ENCODE measurements around the gene BCAS4.

BCAS4 gene

DNA sequence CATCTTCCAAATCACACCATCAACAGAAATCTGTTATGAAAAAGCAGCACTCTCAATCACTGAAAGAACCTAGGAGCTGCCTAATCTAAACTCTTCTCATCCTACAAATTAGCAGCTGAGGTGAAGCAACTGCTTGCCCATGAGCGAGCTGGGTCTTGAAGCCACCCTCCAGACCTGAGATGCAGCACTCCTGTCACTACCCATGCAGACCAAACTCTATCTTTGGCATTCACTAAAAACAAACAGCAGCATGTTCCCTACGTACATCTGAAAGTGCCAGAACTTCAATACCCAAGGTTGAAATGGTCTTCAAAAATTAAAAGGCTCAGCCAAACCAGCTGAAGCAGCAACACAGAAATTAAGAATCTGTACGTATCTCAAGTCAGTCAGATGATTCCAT, 122.1 kb downstream of the BCAS4 start:
- DNase-seq, result no peak

DNA sequence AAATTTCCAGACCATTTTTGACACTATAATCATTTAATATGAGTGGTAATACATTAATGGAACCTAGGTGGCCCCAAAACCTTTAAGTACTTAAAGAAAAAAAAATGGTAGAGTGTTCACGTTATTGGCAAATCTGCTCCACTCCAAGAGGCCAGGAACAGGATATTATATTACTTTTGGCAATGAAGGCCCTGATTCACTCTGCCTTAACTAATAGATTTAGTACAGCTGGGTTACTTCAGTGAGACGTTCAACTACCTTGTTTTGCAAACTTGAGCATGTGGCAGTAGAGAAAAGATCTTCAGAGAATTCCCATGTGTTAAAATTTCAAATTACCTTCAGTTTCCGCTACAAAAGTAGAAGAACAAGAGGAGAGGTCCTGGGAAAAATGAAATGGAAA, 123.5 kb downstream of the BCAS4 start:
- DNase-seq, result no peak

DNA sequence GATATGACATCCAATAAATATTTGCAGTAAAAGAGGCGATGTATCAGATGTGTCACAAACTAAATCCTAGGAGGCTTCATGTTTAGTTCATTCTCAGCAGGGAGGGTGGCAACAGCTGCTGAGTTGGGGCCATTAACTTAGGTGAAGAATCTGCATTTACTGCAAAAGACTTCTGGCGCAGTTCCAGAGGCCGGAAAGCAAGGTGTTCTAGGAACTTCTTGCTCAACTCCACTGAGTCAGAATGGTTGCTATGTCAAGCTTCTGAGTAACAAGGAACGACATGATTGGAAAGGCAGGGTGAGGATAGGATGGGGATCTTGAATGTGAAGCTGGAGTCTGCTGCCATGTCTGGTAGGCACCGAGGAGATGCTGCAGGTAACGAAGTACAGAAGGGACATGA, 124.7 kb downstream of the BCAS4 start:
- DNase-seq, result no peak

DNA sequence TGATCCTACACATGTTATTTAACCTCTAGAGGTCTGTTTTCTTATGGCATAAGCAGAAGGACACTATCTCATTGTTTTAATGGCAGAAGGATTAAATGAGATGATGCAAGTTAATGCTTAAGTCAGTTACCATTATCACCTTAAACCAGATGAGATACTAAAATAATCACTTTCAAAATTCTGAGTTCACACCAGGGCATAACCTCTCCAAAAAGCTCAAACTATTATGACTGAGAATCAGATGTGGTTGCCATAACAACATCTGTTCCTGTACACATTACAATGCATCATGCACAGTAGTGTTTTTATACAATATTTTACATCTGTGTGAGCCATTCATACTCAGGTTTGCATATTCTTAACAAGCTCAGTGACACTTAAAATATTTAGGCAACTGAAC, 126.1 kb downstream of the BCAS4 start:
- DNase-seq, result peak; percentile 32

DNA sequence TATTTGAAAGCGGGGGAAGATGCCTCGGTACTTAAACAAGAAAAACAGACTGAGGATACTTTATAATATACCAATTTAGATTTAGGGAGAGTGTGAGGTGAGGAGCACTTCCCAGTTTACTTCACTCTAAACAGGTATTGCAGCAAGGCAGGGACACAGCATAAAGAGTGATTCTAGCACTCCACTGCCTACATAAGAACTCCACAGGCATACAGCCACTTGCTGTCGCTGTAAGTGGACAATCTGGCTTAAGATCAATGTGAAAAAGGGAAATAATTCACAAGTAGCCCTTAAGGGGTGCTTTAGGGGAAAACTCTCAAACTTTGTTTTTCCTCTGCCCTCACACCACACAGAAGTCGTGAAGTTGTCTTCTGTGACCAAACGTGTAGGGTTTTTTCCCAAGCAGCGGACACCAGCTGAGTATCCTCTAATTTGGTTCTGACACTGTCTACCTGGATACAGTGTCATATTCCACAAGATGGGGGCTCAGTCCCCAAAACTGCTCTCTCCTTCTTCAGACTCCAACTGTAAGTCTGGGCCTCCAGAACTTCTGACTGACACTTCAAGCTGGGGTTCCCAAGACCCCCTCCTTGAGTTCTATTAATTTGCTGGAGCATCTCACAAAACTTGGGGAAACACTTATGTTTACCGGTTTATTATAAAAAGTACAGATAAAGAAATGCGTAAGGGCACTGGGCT, 127.1 kb downstream of the BCAS4 start:
- no peak for DNase-seq

DNA sequence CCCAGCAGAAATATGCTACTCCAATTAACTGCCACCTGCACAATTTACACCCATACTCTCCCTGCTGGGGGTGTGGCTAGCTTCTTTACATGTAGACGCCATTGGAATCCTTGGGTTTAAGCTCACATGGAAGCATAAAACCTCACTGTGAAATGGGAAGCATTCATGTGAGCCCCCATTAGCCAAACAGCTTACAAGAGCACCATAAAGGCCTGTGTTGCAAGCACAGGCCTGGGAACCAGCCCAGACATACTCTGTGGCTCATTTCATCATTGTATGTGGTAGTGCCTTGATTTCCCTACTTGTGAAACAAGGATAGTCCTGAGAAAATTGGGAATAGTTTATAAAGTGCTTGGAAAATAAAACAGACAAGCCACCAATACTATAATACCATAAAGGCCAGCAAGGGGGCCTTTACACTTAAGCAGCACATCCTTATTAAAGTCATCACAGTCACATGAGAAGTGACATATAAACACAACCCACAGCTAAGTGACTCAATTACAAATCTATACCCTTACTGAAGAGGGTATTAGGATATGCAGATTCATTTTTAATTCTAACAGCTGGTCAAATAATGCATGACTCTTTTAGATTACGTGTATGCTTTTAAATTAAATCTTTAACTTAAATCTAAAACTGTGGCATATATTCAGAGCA, 129.5 kb downstream of the BCAS4 start:
- no peak for DNase-seq

DNA sequence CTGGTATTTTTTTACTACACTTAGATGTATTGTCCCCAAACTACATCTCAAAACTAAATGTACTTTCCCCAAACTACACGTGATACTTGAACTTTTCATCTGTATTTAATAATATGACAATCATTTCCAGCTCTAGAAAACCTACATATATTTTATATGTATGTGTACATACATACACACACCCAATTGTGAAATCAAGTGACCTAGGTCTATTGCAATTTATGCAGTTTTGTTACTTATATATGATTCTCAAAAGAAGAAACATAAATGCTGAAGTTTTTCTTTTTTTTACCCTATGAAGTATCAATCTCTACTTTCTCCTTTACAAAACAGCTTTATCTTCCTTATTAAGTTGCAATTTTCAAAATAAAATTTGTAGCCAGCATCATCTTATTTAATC, 131.7 kb downstream of the BCAS4 start:
- DNase-seq, result no peak
